Measurements from ENCODE around the gene TENM4. TPM values are rescaled to one million over a fixed set of nuclear protein-coding genes. Genes with fewer than 3 reads are reported as not detected.

Gene TENM4
- total and polyA plus RNA-seq, 2 experiments from 2014 or later, result 19.0 to 105 TPM

DNA sequence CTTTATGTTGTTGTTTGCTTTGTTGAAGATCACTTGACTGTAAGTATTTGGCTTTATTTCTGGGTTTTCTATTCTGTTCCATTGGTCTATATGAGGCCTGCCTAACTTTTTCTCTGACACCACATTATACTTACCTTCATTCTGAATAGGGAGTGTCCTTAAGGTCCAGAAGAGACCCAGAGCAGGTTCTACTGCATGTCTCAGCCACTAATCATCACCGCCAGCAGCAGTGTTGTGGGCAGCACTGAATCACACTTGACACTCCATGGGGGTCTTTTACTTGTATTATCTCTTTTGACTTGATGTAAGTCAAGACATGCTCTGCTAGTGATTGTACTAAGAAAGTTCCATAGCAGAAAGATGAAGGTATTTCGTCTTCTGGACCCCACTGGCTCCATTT is 274.9 kb downstream of the TENM4 start:
- no peak for TF ChIP-seq CTCF (IDR thresholded peaks at IDR 0.05; ENCODE audit: low read depth, low read length)
- Histone ChIP-seq H3K4me1 (ENCODE audit: low read depth) (no peaks in the 10 kb centered on the region), H3K27me3 (no peaks in the 10 kb centered on the region), H3K36me3 (no peaks in the 10 kb centered on the region), H3K27ac (no peak overlapping the region), H3K9me3 (ENCODE audit: low read depth) (no peaks in the 10 kb centered on the region), H3K4me3 (no peak overlapping the region)
- no peak for DNase-seq (ENCODE audit: low read depth in 1 of 2, low spot score in 1 of 2)

- Histone ChIP-seq H3K9me3 (ENCODE audit: low read depth) (no peaks in the 10 kb centered on the region), H3K4me1 (ENCODE audit: low read depth) (no peaks in the 10 kb centered on the region), H3K4me3 (no peak overlapping the region), H3K36me3 (no peaks in the 10 kb centered on the region), H3K27me3 (no peaks in the 10 kb centered on the region), H3K27ac (no peak overlapping the region)
- peak; percentile 58 to 71 for DNase-seq (ENCODE audit: low read depth in 1 of 2, low spot score in 1 of 2)
- peak; percentile 78 for TF ChIP-seq CTCF (IDR thresholded peaks at IDR 0.05; ENCODE audit: low read depth, low read length)
These were observed 279.9 kb downstream of the TENM4 start for GRCh38 chr11:79160791-79161403.

DNA sequence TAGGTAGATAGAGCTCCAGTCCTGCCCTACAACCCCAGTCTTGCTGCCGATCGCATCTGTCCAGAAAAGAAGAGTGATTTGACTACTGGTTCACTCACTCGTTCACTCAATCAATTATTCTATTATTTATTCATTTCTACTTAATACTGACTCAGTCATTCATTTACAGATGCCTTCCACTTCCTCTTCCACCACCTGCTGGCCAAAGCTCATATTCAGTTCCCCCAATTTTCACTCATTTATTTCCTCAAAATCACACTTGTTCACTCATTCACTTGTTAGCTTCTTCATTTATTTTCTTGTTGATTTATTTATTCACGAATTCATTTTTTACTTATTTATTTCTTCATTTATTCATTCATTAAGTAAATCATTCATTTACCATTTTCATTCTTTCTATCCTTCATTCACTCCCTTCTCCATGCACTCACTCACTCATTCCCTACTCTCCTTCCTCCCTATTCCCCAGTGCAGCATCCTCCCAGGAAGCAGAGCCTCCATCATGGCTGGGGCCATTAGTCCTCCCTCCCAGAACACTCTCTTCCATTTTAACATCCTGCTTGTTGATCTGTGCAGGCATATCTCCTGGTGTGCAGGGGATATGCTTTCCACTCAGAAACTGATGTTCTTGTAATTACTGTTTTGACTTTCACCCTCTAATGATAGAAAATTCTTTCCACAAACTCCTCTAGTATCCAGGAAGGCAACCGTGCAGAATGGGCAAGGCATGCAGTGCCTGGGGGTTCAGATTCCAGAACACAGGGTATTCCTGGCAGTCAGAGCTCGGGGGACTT is 281.0 kb downstream of the TENM4 start:
- H3K27me3 ChIP-seq, result no peaks in the 10 kb centered on the region
- no peak overlapping the region for H3K4me3 ChIP-seq
- peak; percentile 37 for TF ChIP-seq CTCF (IDR thresholded peaks at IDR 0.05; ENCODE audit: low read depth, low read length)
- H3K4me1 ChIP-seq (ENCODE audit: low read depth), result no peaks in the 10 kb centered on the region
- H3K27ac ChIP-seq, result no peak overlapping the region
- peak in 1 of 2 donors; percentile 19 for DNase-seq (ENCODE audit: low read depth in 1 of 2, low spot score in 1 of 2)
- no peaks in the 10 kb centered on the region for H3K36me3 ChIP-seq
- H3K9me3 ChIP-seq (ENCODE audit: low read depth), result no peaks in the 10 kb centered on the region

DNA sequence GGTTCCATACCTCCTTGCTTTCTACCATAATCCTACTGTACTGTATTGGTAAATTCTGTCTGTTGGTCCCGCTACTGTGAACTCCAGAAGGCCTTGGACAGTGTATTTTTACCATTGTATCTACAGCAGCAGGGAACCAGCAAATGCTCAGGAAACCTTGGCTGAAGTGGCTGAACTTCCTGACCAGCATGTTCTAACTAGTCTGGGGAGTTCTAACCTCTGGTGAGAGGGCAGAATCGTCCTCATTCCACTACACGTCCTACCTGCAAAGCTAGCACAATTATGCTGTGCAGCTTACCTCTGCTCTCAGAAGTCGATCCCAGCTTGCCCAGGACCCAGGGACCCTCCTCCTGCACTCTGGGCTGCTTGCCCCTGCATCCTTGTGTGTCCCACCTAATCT is 283.1 kb downstream of the TENM4 start:
- no peak overlapping the region for H3K4me3 ChIP-seq
- DNase-seq (ENCODE audit: low read depth in 1 of 2, low spot score in 1 of 2), result no peak
- H3K9me3 ChIP-seq (ENCODE audit: low read depth), result no peaks in the 10 kb centered on the region
- H3K4me1 ChIP-seq (ENCODE audit: low read depth), result no peaks in the 10 kb centered on the region
- H3K27ac ChIP-seq, result no peak overlapping the region
- no peaks in the 10 kb centered on the region for H3K36me3 ChIP-seq
- no peak for TF ChIP-seq CTCF (IDR thresholded peaks at IDR 0.05; ENCODE audit: low read depth, low read length)
- no peaks in the 10 kb centered on the region for H3K27me3 ChIP-seq

DNA sequence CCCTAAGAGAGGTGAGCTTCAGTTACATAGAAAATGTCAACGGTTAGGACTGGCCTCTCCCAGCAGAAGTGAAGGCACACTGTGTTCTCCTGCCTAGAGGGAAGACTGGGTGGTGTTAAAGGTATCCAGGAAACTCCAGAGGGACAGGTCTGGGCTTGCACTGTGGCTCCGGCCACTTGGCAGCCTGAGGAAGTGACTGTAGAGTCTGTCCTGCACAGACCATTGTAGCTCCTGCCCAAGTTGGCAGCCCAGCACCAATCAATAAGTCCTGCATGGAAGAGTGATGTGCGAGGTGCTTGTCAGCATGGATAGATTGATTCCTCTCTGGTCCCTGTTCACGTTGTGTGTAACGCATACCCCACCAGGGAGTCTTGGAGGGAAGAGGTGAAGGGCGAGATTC is 284.8 kb downstream of the TENM4 start:
- Histone ChIP-seq H3K9me3 (ENCODE audit: low read depth) (no peaks in the 10 kb centered on the region), H3K27ac (no peak overlapping the region), H3K36me3 (no peaks in the 10 kb centered on the region), H3K4me1 (ENCODE audit: low read depth) (peaks cover 8% of the 10 kb centered on the region), H3K27me3 (no peaks in the 10 kb centered on the region), H3K4me3 (no peak overlapping the region)
- DNase-seq (ENCODE audit: low read depth in 1 of 2, low spot score in 1 of 2), result no peak
- TF ChIP-seq CTCF (IDR thresholded peaks at IDR 0.05; ENCODE audit: low read depth, low read length), result no peak

All from cardiac muscle cell (in vitro differentiated cells and primary cell).